Activated T-helper 17 cell treated with anti-CD3 and anti-CD28 coated beads, Interleukin-2, amount 50 U/mL, for 72 hours (primary cell): ENCODE results near the gene SPATA25. TPM values are rescaled to one million over a fixed set of nuclear protein-coding genes. Genes with fewer than 3 reads are reported as not detected.
"Not testable (repeated sequence)": the region's sequence is repeated elsewhere in the genome, so short reads cannot be mapped to it uniquely, and the experiment has no call there.

ENCODE experiments used
- ATAC-seq: fragments of 150-1000 bp; cut with Tn5 transposase; replicated peaks from 2 replicates; pipeline ENCODE4 v1.10.0; 2021; ENCODE audit warnings: mild to moderate bottlenecking, moderate library complexity
- H3K27ac Mint-ChIP-seq: one replicate; pipeline ENCODE4 v1.8.0; 2022; ENCODE audit warnings: mixed read lengths
- H3K27me3 Mint-ChIP-seq: one replicate; pipeline ENCODE4 v1.8.0; 2022; ENCODE audit warnings: mixed read lengths
- H3K36me3 Mint-ChIP-seq: one replicate; pipeline ENCODE4 v1.8.0; 2022; ENCODE audit warnings: low read depth, mild to moderate bottlenecking, mixed read lengths
- H3K4me1 Mint-ChIP-seq: one replicate; pipeline ENCODE4 v1.8.0; 2022; ENCODE audit warnings: mixed read lengths
- H3K4me3 Mint-ChIP-seq: one replicate; pipeline ENCODE4 v1.8.0; 2022; ENCODE audit warnings: mild to moderate bottlenecking, mixed read lengths
- H3K9me3 Mint-ChIP-seq: one replicate; pipeline ENCODE4 v1.8.0; 2022; ENCODE audit warnings: mixed read lengths
- total RNA-seq, 2 donors: library from RNA; stranded (reverse); gene quantifications; one replicate each; pipeline ENCODE4 v1.2.3, GENCODE V29; 2022

SPATA25 gene
- under 1 TPM; 0.69 to 0.74 TPM for total RNA-seq

DNA sequence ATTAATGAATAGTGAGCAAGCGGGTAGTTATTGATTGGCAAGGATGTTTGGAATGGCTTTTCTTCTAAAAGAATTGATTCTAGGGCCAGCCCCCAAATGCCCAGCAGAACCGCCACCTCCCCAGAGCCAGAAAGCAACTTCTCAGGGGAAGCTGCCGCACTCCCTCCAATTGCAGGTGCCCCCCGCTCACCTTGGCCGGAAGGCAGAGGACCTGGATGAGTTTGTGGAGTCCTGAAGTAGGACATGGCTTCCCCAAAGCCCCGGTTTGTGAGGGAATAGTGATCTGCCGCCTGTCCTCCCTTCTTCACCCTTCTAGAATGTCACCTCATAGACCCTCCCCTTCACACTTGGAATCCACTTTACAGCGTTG is at the start of gene SPATA25:
Gene SPATA25, minus strand, starts transcription at position 277 of the 370 bp plus-strand sequence. Its CDS starts 32 bp downstream, at position 245.
- no peak for ATAC-seq
- H3K9me3 Mint-ChIP-seq = no peaks in the 10 kb centered on the region
- H3K4me1 Mint-ChIP-seq = peaks cover 17% of the 10 kb centered on the region

DNA sequence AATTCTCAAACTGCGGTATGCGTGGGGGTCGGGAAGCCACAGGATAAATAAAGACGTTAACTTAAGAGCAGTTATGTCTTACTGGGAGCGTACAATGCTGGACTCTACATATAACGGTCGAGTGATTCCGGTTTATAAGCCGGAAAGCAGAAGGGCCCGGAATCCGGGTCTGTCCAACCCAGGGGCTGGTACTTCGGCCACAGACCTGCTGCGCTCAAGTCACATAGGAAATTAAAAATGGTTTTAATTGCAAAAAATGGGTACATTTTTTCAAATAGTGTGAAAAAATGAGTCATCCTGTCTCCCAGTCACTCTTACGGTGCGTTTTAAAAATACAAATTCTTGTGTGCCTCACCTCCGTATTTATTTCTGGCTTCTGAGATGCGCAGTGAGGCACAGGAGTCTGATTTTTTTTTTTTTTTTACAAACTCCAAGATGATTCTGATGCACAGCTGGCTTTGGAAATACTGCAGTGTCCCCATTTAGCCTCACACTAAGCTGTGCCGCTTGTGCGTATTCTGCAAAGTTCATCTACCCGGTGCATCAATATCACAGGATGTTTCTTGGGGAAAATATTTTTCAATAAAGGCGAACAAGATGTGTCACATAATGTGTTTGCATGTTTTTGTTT is 48.1 kb upstream of the SPATA25 start:
- Mint-ChIP-seq H3K9me3 (no peaks in the 10 kb centered on the region), H3K36me3 (peaks cover 55% of the 10 kb centered on the region), H3K4me3 (peak overlapping the region; percentile 99), H3K27me3 (no peaks in the 10 kb centered on the region), H3K27ac (peak overlapping the region; percentile 97), H3K4me1 (peaks cover 15% of the 10 kb centered on the region)
- ATAC-seq = peak; percentile 19

More for the DNA sequence above, at the start of gene SPATA25:
- Mint-ChIP-seq H3K4me3 (no peak within 1 kb of the TSS), H3K27me3 (no peaks in the 10 kb centered on the region), H3K36me3 (peaks cover 30% of the 10 kb centered on the region), H3K27ac (no peak within 1 kb of the TSS)

GRCh38 chr20:45934586-45935415 is 47.4 kb upstream of the SPATA25 start, which contains the start of gene PCIF1:
PCIF1 (plus strand) TSS chr20:45934683; CDS start chr20:45939000, 4,317 bp downstream.
- Mint-ChIP-seq H3K27ac (peak within 1 kb of the TSS; percentile 99), H3K36me3 (peaks cover 48% of the 10 kb centered on the region), H3K27me3 (no peaks in the 10 kb centered on the region), H3K4me1 (peaks cover 15% of the 10 kb centered on the region), H3K4me3 (peak within 1 kb of the TSS; percentile 99), H3K9me3 (no peaks in the 10 kb centered on the region)
- ATAC-seq = peak; percentile 81

GRCh38 chr20:45934046-45934585 is 46.7 kb upstream of the SPATA25 start:
- peaks cover 41% of the 10 kb centered on the region for H3K36me3 Mint-ChIP-seq

DNA sequence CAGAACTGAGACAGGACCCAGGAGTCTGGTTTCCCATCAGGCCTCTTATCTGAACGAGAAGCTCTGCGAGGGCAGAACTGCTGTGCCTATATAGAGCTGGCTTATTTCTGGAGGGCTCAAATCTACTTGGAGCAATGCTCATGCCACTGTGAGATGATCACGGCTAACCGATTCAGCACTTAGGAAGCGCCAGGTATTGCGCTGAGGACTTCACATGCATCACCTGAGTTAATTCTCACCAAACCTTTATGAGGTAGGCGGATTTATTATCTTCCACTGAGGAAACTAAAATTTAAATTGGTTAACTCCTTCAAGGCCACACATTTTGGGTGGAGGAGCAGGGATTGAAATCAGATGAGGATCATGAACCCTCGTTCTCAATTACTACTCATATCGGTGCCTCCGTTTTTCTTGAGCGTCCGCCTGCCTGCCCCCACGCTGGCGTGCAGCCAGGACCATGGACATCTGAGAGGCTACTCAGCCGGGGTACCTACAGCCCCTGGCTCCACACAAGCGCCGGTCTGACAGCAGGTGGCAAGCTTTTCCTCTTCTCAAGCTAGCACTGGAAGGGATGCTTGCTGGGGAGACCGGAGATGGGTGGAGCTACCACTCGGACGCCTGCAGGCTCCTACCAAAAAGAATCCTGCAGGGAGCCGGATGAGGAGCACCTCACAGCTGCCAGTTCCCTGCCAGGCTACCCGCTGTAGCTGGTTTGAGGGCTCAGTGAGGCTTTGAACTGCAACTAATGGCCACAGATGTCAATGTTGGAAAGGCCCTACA is 46.0 kb upstream of the SPATA25 start:
- H3K4me3 Mint-ChIP-seq = peak overlapping the region; percentile 99
- H3K36me3 Mint-ChIP-seq = peaks cover 34% of the 10 kb centered on the region
- H3K27me3 Mint-ChIP-seq = no peaks in the 10 kb centered on the region
- H3K4me1 Mint-ChIP-seq = peaks cover 14% of the 10 kb centered on the region
- ATAC-seq = peak; percentile 27
- no peaks in the 10 kb centered on the region for H3K9me3 Mint-ChIP-seq
- peak overlapping the region; percentile 99 for H3K27ac Mint-ChIP-seq

More at GRCh38 chr20:45934046-45934585, 46.7 kb upstream of the SPATA25 start:
- Mint-ChIP-seq H3K9me3 (no peaks in the 10 kb centered on the region), H3K4me1 (peaks cover 15% of the 10 kb centered on the region), H3K27me3 (no peaks in the 10 kb centered on the region), H3K4me3 (peak overlapping the region; percentile 99), H3K27ac (peak overlapping the region; percentile 99)
- peak; percentile 21 for ATAC-seq

DNA sequence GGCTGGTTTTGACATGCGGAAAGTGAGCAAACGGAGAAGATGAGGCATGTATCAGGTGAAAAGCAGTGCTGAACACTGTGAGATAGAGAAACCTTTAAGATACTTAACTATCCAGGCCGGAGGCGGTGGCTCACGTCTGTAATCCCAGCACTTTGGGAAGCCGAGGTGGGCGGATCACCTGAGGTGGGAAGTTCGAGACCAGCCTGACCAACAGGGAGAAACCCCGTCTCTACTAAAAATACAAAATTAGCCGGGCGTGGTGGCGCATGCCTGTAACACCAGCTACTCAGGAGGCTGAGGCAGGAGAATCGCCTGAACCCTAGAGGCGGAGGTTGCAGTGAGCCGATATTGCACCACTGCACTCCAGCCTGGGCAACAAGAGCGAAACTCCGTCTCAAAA is 44.3 kb upstream of the SPATA25 start:
- H3K4me3 Mint-ChIP-seq, H3K9me3 Mint-ChIP-seq, H3K27me3 Mint-ChIP-seq, H3K27ac Mint-ChIP-seq, ATAC-seq, H3K4me1 Mint-ChIP-seq: not testable (repeated sequence)
- peaks cover 17% of the 10 kb centered on the region for H3K36me3 Mint-ChIP-seq

GRCh38 chr20:45927071-45927878 is 39.9 kb upstream of the SPATA25 start:
- ATAC-seq = no peak
- Mint-ChIP-seq H3K27me3 (no peaks in the 10 kb centered on the region), H3K9me3 (no peaks in the 10 kb centered on the region), H3K4me1 (no peaks in the 10 kb centered on the region), H3K27ac (no peak overlapping the region), H3K4me3 (no peak overlapping the region), H3K36me3 (no peaks in the 10 kb centered on the region)

DNA sequence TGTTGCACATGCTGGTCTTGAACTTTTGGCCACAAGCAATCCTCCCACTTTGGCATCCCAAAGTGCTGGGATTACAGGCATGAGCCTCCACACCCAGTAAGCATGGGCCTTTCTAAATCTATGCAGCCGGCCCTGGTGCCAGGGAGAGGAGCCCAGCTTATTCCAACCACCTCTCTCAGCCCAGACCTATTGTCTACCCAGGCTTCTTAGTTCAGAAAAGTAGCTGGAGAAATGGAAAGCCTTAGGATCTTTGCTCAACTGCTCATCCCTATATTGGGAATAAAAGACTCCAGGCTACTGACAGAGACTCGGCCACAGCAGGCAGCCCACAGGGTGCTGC is 39.3 kb upstream of the SPATA25 start:
- Mint-ChIP-seq H3K4me3 (no peak overlapping the region), H3K4me1 (no peaks in the 10 kb centered on the region), H3K27me3 (no peaks in the 10 kb centered on the region), H3K36me3 (no peaks in the 10 kb centered on the region), H3K27ac (no peak overlapping the region), H3K9me3 (no peaks in the 10 kb centered on the region)
- ATAC-seq = no peak

- H3K27ac Mint-ChIP-seq = no peak overlapping the region
- no peak overlapping the region for H3K4me3 Mint-ChIP-seq
- no peak for ATAC-seq
- H3K4me1 Mint-ChIP-seq = no peaks in the 10 kb centered on the region
- H3K9me3 Mint-ChIP-seq = no peaks in the 10 kb centered on the region
- H3K36me3 Mint-ChIP-seq = no peaks in the 10 kb centered on the region
- no peaks in the 10 kb centered on the region for H3K27me3 Mint-ChIP-seq
Observed at GRCh38 chr20:45925821-45926506, 38.5 kb upstream of the SPATA25 start.

DNA sequence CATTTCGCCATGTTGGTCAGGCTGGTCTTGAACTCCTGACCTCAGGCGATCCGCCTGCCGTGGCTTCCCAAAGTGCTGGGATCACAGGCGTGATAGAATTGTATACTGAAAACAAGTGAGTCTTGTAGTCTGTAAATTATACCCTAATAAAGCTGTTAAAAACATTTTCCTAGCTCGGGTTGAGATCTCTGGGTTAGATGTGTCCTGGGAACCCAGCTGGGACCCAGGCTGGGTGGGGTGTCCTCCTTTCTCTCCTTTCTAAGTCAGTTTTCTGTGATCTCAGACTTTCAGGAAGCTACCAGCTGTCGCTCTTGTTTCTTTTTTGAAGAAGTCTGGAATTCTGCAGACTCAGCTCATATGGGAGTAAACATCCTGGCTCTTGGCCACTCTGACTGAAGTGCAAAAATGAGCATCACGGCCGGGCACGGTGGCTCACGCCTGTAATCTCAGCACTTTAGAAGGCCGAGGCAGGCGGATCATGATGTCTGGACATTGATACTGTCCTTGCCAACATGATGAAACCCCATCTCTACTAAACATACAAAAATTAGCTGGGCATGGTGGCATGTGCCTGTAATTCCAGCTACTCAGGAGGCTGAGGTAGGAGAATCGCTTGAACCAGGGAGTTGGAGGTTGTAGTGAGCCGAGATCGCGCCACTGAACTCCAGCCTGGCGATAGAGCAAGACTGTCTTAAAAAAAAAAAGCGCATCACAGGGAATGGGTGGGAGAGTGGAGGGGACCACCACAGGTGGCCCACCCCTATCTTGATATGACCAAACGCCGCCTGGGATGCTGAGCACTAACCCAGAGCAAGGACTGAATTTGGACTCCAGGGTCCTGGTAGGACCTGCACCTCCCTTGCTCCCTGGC is 37.2 kb upstream of the SPATA25 start:
- Mint-ChIP-seq H3K4me3 (no peak overlapping the region), H3K27me3 (no peaks in the 10 kb centered on the region), H3K4me1 (no peaks in the 10 kb centered on the region), H3K27ac (peak overlapping the region; percentile 58), H3K9me3 (no peaks in the 10 kb centered on the region), H3K36me3 (no peaks in the 10 kb centered on the region)
- ATAC-seq = no peak

DNA sequence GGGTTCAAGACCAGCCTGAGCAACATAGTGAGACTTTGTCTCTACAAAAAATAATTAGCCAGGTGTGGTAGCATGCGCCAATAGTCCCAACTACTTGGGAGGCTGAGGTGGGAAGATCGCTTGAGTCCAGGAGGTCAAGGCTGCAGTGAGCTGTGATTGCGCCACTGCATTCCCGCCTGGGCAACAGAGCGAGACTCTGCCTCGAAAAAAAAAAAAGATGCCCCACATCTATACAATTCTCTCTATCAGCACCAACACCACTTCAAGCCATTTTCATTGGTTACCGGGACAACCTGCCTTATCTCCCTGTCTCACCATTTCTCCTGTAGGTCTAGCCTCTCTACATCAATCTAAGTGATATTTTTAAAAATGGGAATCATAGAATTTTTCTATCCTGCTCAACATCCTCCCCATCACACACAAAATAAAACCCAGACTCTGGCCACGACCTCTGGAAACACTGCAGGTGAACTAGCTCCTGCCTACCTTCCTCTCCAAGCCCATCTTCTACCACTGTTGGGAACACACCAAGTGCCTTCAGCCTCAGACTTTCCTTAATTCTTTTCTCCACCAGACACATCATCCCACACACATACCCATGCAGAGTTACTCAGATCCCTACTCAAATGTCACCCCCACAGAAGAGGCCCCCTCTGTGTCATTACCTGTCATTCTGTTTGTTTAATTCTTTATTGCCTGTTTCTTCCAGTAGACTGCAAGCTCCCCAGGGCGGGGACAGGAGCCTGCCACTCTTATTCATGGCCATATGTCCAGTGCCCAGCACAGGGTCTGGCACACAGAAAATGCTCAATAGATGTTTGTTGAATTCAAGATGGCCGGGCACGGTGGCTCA is 34.1 kb upstream of the SPATA25 start:
- Mint-ChIP-seq H3K4me3 (no peak overlapping the region), H3K27ac (no peak overlapping the region), H3K9me3 (no peaks in the 10 kb centered on the region), H3K36me3 (no peaks in the 10 kb centered on the region), H3K27me3 (peaks cover 3% of the 10 kb centered on the region), H3K4me1 (no peaks in the 10 kb centered on the region)
- peak; percentile 47 for ATAC-seq
